Spleen (tissue), 13 donors: ENCODE results near the gene TRAPPC12. TPM values are rescaled to one million over a fixed set of nuclear protein-coding genes. Genes with fewer than 3 reads are reported as not detected.
A peak's percentile ranks its signal among the peaks of the same experiment; 100 is the strongest.

Experiments used
- DNase-seq: peaks from one replicate; pipeline ENCODE4 v3.0.0-alpha.2; 2020
- H3K27ac ChIP-seq, 8 donors: fragments of 200-600 bp; sonication (generic) in 7 of 8; 1 replicate in 4 of 8; 2 replicates in 4 of 8; pipeline versions ENCODE4 v1.5.0 to v1.8.0; 2016 to 2021; ENCODE audit warnings: inconsistent platforms in 4 of 8, mild to moderate bottlenecking in 4 of 8, moderate library complexity in 1 of 8
- H3K27me3 ChIP-seq, 7 donors: fragments of 200-600 bp; sonication (generic) in 6 of 7; replicated peaks in 1 of 7; 1 replicate in 4 of 7; 2 replicates in 3 of 7; pipeline versions ENCODE4 v1.5.0 to v1.8.0; 2016 to 2021; ENCODE audit warnings: inconsistent platforms in 3 of 7, mild to moderate bottlenecking in 1 of 7
- H3K36me3 ChIP-seq, 6 donors: fragments of 200-600 bp; sonication (generic) in 5 of 6; 1 replicate in 4 of 6; 2 replicates in 2 of 6; pipeline versions ENCODE4 v1.5.0 to v1.8.0; 2016 to 2021; ENCODE audit warnings: inconsistent platforms in 2 of 6
- H3K4me1 ChIP-seq, 6 donors: fragments of 200-600 bp; sonication (generic) in 5 of 6; 1 replicate in 3 of 6; 2 replicates in 3 of 6; pipeline versions ENCODE4 v1.5.0 to v1.8.0; 2016 to 2021; ENCODE audit warnings: inconsistent platforms in 3 of 6
- H3K4me3 ChIP-seq, 8 donors: fragments of 200-600 bp; sonication (generic) in 7 of 8; 1 replicate in 4 of 8; 2 replicates in 4 of 8; pipeline versions ENCODE4 v1.5.0 to v1.8.0; 2016 to 2021; ENCODE audit warnings: inconsistent platforms in 4 of 8, mild to moderate bottlenecking in 4 of 8, moderate library complexity in 2 of 8
- H3K9me3 ChIP-seq, 8 donors: fragments of 200-600 bp; sonication (generic) in 7 of 8; 1 replicate in 4 of 8; 2 replicates in 4 of 8; pipeline versions ENCODE4 v1.5.0 to v1.8.0; 2016 to 2021; ENCODE audit warnings: inconsistent platforms in 4 of 8
- POLR2A ChIP-seq, 3 donors: fragments of 450-650 bp; IDR thresholded peaks; one replicate each; pipeline ENCODE4 v1.5.1; 2017; ENCODE audit warnings: antibody characterized with exemption in 3 of 3, mild to moderate bottlenecking in 1 of 3
- POLR2AphosphoS5 ChIP-seq, 3 donors: sonication (generic); formaldehyde crosslinking; IDR thresholded peaks; one replicate each; pipeline ENCODE4 v1.5.1; 2017; ENCODE audit warnings: antibody characterized with exemption in 3 of 3
- WGBS, 5 donors: extraction: QIAGEN DNeasy Blood & Tissue Kit in 3 of 5; methylation state at CpG; one replicate each; pipeline versions ENCODE4 v1.1.5 to v1.1.7; 2013 to 2018; 5-methylcytosine and 5-hydroxymethylcytosine counted together
- intact Hi-C: fragments of 100-400 bp; cut with DNase I; formaldehyde crosslinking; loops from one replicate; pipeline ENCODE4 v1.15.0; 2023; ENCODE audit warnings: low total_unique reads
- long read RNA-seq, 2 donors: transcript quantifications; one replicate each; lab custom pipeline, GENCODE V29; 2026
- polyA plus RNA-seq, 3 donors: library from polyadenylated mRNA; stranded (reverse); fragments of 200-250 nt; gene quantifications; one replicate each; pipeline ENCODE4 v1.2.1, GENCODE V29; 2013
- total RNA-seq, 7 donors: library from RNA; depleted of rRNA in 3 of 7; stranded (reverse); fragments of >200 nt in 3 of 7; fragmentation: NEBNext Ultra II Directional in 4 of 7; extraction: Animal tissue kit (Norgen Biotek cat#: 25700) in 4 of 7; gene quantifications; one replicate each; pipeline versions ENCODE4 v1.1.0 to v1.2.1, GENCODE V29; 2016 to 2021
- TF ChIP-seq, protein P1 (sequence below), 11 experiments: fragments of 200-600 bp in 7 of 11; fragments of 450-650 bp in 4 of 11; sonication (generic) in 4 of 11; IDR thresholded peaks in 8 of 11; conservative IDR thresholded peaks in 3 of 11; 1 replicate in 7 of 11; 2 replicates in 4 of 11; pipeline versions ENCODE4 v1.4.0 to v1.8.0; 2016 to 2021; ENCODE audit warnings: antibody characterized with exemption in 11 of 11, inconsistent platforms in 4 of 11, mild to moderate bottlenecking in 1 of 11
- donor health status: healthy with polysubstance abuse.
- donor health status: DM: no; HTN: no; CAD: no; lungs with moderate emphysema.
- donor health status: DM: no; HTN: no; CAD: no.
- donor health status: Bipolar disorder and iron deficiency.
- donor health status: healthy.
- donor health status: DM: no; HTN: no; CAD: no.
- donor health status: DM: yes; HTN: yes; CAD: no.

The TRAPPC12 gene
- total RNA-seq (100 to 1,000 TPM in 3 of 7 donors, 10 to 100 TPM in 4; 70.2 to 132 (median 97.3) TPM), polyA plus RNA-seq (100 to 1,000 TPM in 1 of 3 donors, 10 to 100 TPM in 2; 72.3 to 111 (median 76.7) TPM)
- long read RNA-seq, donor 1, transcript TRAPPC12-220 (2 exons, 1,538 nt): minor isoform, 8 of 22 reads
- long read RNA-seq, donor 1, transcript TRAPPC12-201 (12 exons, 2,508 nt): major isoform, 9 of 22 reads
- long read RNA-seq, donor 1, partial matches to known transcripts: 0 of 22 reads
- long read RNA-seq, donor 1, other reads (novel, unspliced or antisense): 0 of 22 reads
- long read RNA-seq, donor 2, partial matches to known transcripts: 0 of 9 reads
- long read RNA-seq, donor 2, other reads (novel, unspliced or antisense): 0 of 9 reads

DNA sequence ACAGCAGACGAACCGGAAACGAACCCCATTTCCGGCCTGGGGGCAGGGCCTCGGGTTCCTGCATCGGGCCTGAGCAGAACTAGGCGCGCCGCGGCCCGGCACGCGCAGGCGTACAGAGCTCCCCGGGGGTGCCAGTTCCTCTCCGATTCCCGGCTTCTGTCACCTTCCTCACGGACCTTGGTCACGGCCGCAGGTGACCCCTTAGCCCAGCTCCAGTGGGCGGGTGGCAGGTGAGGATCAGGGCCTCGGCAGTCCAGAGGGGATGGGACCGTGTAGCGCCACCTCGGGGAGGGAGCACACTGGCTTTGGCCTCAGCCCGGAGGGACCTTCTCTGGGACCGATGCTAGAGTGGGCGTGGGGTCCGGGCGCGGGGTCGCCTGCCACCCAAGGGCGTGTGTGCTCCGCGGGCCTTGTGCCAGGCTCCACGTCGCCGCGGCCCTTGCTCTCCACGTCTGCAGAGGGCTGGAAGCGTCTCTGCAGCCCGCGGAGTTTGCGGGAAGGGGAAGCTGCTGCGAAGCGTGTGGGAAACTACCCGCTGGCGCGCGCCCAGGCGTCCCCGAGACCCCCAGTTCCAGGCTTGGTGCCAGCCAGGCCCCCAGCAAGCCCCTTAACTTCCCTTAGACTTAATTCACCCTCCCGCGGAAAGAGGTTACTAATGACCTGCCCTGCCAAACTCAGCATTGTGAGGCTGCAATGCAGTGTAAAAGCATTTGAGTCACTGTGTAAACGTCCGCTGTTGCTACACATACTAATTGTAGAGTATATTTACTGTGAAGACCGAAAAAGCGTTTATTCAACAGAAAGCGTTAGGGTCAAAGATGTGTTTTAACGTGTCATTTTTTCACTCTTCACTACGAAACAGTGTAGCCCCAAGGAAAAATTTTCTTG lies at the start of gene TRAPPC12:
TRAPPC12 (plus strand) TSS at position 48 of the 888 bp plus-strand sequence. CDS start 7,930 bp downstream, outside the sequence.
- H3K9me3 ChIP-seq: peaks cover 0 to 11% (median 0%) of the 10 kb centered on the region in 8 donors
- H3K4me3 ChIP-seq: peak within 1 kb of the TSS; percentile 50 to 98 (median 83)
- H3K4me1 ChIP-seq: peaks cover 22 to 71% (median 50%) of the 10 kb centered on the region in 6 donors
- intact Hi-C loops: no loop called here
- peak; percentile 99 for DNase-seq
- peak within 1 kb of the TSS; percentile 83 to 98 (median 92) for H3K27ac ChIP-seq
- 1 to 4% (median 1%) methylated on average over 19 to 61 of the region's 61 CpGs for WGBS, 5 donors
- TF ChIP-seq, protein P1, sequence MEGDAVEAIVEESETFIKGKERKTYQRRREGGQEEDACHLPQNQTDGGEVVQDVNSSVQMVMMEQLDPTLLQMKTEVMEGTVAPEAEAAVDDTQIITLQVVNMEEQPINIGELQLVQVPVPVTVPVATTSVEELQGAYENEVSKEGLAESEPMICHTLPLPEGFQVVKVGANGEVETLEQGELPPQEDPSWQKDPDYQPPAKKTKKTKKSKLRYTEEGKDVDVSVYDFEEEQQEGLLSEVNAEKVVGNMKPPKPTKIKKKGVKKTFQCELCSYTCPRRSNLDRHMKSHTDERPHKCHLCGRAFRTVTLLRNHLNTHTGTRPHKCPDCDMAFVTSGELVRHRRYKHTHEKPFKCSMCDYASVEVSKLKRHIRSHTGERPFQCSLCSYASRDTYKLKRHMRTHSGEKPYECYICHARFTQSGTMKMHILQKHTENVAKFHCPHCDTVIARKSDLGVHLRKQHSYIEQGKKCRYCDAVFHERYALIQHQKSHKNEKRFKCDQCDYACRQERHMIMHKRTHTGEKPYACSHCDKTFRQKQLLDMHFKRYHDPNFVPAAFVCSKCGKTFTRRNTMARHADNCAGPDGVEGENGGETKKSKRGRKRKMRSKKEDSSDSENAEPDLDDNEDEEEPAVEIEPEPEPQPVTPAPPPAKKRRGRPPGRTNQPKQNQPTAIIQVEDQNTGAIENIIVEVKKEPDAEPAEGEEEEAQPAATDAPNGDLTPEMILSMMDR (IDR thresholded peaks at IDR 0.05 in 8 of 11, conservative IDR thresholded peaks at IDR 0.05 in 3 of 11): peak in 7 of 11 experiments; percentile 10 to 54 (median 31)
- TF ChIP-seq POLR2AphosphoS5 (IDR thresholded peaks at IDR 0.05): peak; percentile 93 to 97 (median 95)
- peak in 2 of 3 donors; percentile 41 to 63 for TF ChIP-seq POLR2A (IDR thresholded peaks at IDR 0.05)
- H3K27me3 ChIP-seq: no peaks in the 10 kb centered on the region
- H3K36me3 ChIP-seq: peaks cover 0 to 19% (median 3%) of the 10 kb centered on the region in 6 donors

DNA sequence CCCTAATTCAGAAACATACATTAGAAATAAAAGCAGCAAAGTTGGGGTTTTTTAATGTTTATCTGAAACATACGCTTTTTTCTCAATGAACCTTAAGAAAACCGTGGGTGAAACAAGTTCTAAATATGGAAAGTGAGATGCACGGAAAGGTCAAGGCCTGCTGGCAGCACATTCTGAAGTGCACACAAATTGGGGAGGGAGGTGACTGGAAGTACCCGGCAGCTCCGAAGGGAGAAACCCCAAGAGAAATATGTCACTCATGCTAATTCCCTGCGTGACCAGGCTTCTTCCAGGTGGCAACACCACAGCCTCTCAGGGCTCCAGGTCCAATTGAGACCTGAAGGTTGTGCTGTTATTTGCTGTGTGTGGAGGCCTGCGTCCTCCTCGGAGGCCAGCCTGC lies 47.4 kb upstream of the TRAPPC12 start:
- intact Hi-C loops: no loop called here
- peaks cover 0 to 5% (median 0%) of the 10 kb centered on the region in 8 donors for H3K9me3 ChIP-seq
- WGBS, 5 donors: 83 to 93% (median 89%) methylated on average over 8 of the region's 8 CpGs

DNA sequence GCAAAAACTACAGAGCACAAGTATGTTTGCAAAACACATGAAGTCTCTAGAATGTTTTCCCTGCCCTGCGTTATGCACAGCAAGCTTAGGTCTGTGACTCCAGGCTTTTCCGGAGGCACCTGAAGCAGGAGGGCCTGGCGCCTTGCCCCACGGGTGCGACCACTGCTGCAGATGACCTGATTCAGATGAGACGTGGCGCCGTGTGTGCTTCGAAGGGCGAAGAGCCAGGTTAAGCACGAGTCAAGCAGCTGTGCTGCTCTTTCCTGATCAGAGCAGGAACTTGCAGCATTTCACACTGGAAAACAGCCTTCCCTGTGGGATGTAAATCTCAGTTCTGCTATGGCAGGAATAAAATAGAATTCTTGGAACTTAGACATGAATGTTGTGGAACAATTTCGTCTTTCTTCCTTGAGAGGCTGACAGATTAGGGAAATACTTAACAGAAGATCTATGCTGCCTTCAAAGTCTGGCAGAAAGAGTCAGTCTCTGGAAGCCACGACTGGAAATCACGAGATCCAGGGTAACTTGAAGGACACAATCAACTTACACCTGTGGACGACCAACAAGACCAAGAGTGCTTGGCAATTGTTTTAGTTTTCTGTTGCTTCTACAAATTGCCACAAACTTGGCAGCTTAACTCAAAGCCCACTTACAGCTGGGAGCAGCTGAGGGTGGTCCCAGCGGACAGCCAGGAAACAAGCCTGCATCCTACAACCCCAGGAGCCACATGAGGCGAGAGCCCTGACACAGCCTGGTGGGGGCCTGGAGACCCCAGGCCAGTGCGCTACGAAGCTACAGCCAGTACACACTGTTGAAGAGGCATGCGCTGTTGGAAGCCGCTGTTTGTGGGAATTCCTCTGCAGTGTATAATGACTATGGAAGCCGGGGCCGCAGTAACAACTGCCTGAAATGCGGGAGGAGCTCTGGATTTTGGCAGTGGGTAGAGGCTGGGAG lies 44.8 kb upstream of the TRAPPC12 start:
- Histone ChIP-seq H3K27ac (no peak overlapping the region), H3K4me1 (no peaks in the 10 kb centered on the region), H3K9me3 (peaks cover 0 to 5% (median 0%) of the 10 kb centered on the region in 8 donors), H3K36me3 (peaks cover 0 to 76% (median 35%) of the 10 kb centered on the region in 6 donors), H3K4me3 (no peak overlapping the region), H3K27me3 (no peaks in the 10 kb centered on the region)
- peak; percentile 58 for DNase-seq
- intact Hi-C loops: no loop called here
- TF ChIP-seq POLR2A (IDR thresholded peaks at IDR 0.05) (no peak), POLR2AphosphoS5 (IDR thresholded peaks at IDR 0.05) (no peak)
- TF ChIP-seq, protein P1 (IDR thresholded peaks at IDR 0.05 in 8 of 11, conservative IDR thresholded peaks at IDR 0.05 in 3 of 11): no peak
- WGBS, 5 donors: 88 to 95% (median 92%) methylated on average over 24 of the region's 24 CpGs

More for the DNA sequence above, 47.4 kb upstream of the TRAPPC12 start:
- Histone ChIP-seq H3K27me3 (no peaks in the 10 kb centered on the region), H3K36me3 (peaks cover 0 to 78% (median 35%) of the 10 kb centered on the region in 6 donors), H3K4me3 (no peak overlapping the region), H3K27ac (no peak overlapping the region), H3K4me1 (no peaks in the 10 kb centered on the region)
- TF ChIP-seq POLR2AphosphoS5 (IDR thresholded peaks at IDR 0.05) (no peak), POLR2A (IDR thresholded peaks at IDR 0.05) (no peak)
- TF ChIP-seq, protein P1 (IDR thresholded peaks at IDR 0.05 in 8 of 11, conservative IDR thresholded peaks at IDR 0.05 in 3 of 11): no peak
- peak; percentile 33 for DNase-seq
